WTC11 (cell line): ENCODE results near the gene APOLD1. TPM values are rescaled to one million over a fixed set of nuclear protein-coding genes. Genes with fewer than 3 reads are reported as not detected.
A peak's percentile ranks its signal among the peaks of the same experiment; 100 is the strongest.

Experiments used
- ATAC-seq: fragments of 200-7000 bp; cut with Tn5 transposase; 2 replicates; pipeline ENCODE4 v1.10.0; 2021; ENCODE audit warnings: mild to moderate bottlenecking, moderate library complexity
- Bru-seq: library from RNA; stranded (reverse); fragments of 400-500 nt; gene quantifications from one replicate; lab custom pipeline; 2021; lab: Mats Ljungman, UMichigan
- CTCF ChIA-PET: fragments of 300-600 bp; sonication (Branson Sonifier 250); formaldehyde crosslinking; loops from one replicate; lab custom pipeline; 2021; ENCODE audit warnings: antibody characterized with exemption; lab: Charles Lee
- POLR2A ChIA-PET: fragments of 350-600 bp; sonication (Branson Sonifier 250); formaldehyde crosslinking; loops from one replicate; lab custom pipeline; 2021; ENCODE audit warnings: antibody characterized with exemption; lab: Charles Lee
- DNase-seq: peaks from one replicate; pipeline ENCODE4 v3.0.0; 2021; ENCODE audit warnings: low spot score
- H3K27ac Mint-ChIP-seq: 2 replicates; pipeline ENCODE4 v1.8.0; 2021; ENCODE audit warnings: mixed read lengths
- H3K27me3 Mint-ChIP-seq: 2 replicates; pipeline ENCODE4 v1.8.0; 2021; ENCODE audit warnings: low read depth, mild to moderate bottlenecking, moderate library complexity, mixed read lengths
- H3K36me3 Mint-ChIP-seq: 2 replicates; pipeline ENCODE4 v1.8.0; 2021; ENCODE audit warnings: mixed read lengths
- H3K4me1 Mint-ChIP-seq: 2 replicates; pipeline ENCODE4 v1.8.0; 2022; ENCODE audit warnings: mixed read lengths
- H3K4me3 Mint-ChIP-seq: 2 replicates; pipeline ENCODE4 v1.8.0; 2021; ENCODE audit warnings: mild to moderate bottlenecking, moderate library complexity, mixed read lengths
- H3K9me3 Mint-ChIP-seq: 2 replicates; pipeline ENCODE4 v1.8.0; 2021; ENCODE audit warnings: mixed read lengths
- E2F4 ChIP-seq: sonication (generic); formaldehyde crosslinking; IDR thresholded peaks from 2 replicates; pipeline ENCODE4 v1.8.1; 2022; ENCODE audit warnings: low read depth, mild to moderate bottlenecking, moderate library complexity, missing genetic modification reagents, borderline replicate concordance
- FOXK1 ChIP-seq: sonication (generic); formaldehyde crosslinking; IDR thresholded peaks from 2 replicates; pipeline ENCODE4 v1.8.0; 2022; ENCODE audit warnings: mild to moderate bottlenecking, moderate library complexity, missing genetic modification reagents
- FOXP1 ChIP-seq: sonication (generic); formaldehyde crosslinking; IDR thresholded peaks from 2 replicates; pipeline ENCODE4 v1.8.0; 2022; ENCODE audit warnings: missing genetic modification reagents, mild to moderate bottlenecking, moderate library complexity, borderline replicate concordance
- GABPB1 ChIP-seq: sonication (generic); formaldehyde crosslinking; IDR thresholded peaks from 2 replicates; pipeline ENCODE4 v1.8.1; 2023; ENCODE audit warnings: mild to moderate bottlenecking, missing genetic modification reagents
- HMGXB4 ChIP-seq: sonication (generic); formaldehyde crosslinking; IDR thresholded peaks from 2 replicates; pipeline ENCODE4 v1.8.1; 2023; ENCODE audit warnings: mild to moderate bottlenecking, moderate library complexity, missing genetic modification reagents
- IRF1 ChIP-seq: sonication (generic); formaldehyde crosslinking; IDR thresholded peaks from 2 replicates; pipeline ENCODE4 v1.8.0; 2023; ENCODE audit warnings: missing genetic modification reagents
- IRF2 ChIP-seq: sonication (generic); formaldehyde crosslinking; IDR thresholded peaks from 2 replicates; pipeline ENCODE4 v1.8.0; 2022; ENCODE audit warnings: low read depth, missing genetic modification reagents, borderline replicate concordance
- MAX ChIP-seq: sonication (generic); formaldehyde crosslinking; IDR thresholded peaks from 2 replicates; pipeline ENCODE4 v1.8.0; 2022; ENCODE audit warnings: mild to moderate bottlenecking, missing genetic modification reagents
- TEAD4 ChIP-seq: sonication (generic); formaldehyde crosslinking; IDR thresholded peaks from 2 replicates; pipeline ENCODE4 v1.8.0; 2022; ENCODE audit warnings: mild to moderate bottlenecking, missing genetic modification reagents
- ZNF532 ChIP-seq: fragments of 250-450 bp; sonication (Bioruptor Pico); IDR thresholded peaks from 2 replicates; pipeline ENCODE4 v1.9.0; 2021; ENCODE audit warnings: mild to moderate bottlenecking, borderline replicate concordance
- ZNF671 ChIP-seq: fragments of 250-450 bp; sonication (Bioruptor Pico); IDR thresholded peaks from 2 replicates; pipeline ENCODE4 v1.8.0; 2021; ENCODE audit warnings: mild to moderate bottlenecking
- long read RNA-seq, 3 experiments: library from RNA in 1 of 3; library from capped mRNA in 1 of 3; library from polyadenylated mRNA in 1 of 3; unstranded in 2 of 3; stranded (forward) in 1 of 3; transcript quantifications; one replicate each; pipeline ENCODE4 v2.0.0, GENCODE V29; 2021
- total RNA-seq: library from RNA; stranded (reverse); gene quantifications from 3 replicates; pipeline ENCODE4 v1.2.3, GENCODE V29; 2021

Gene APOLD1
- total RNA-seq = 0.44 to 1.1 TPM (median 0.62 TPM) in 3 replicates
- Bru-seq, nascent RNA = percentile 41 among the genes with signal in this experiment
- long read RNA-seq, experiment 1, partial matches to known transcripts = 4 of 20 reads
- long read RNA-seq, experiment 1, other reads (novel, unspliced or antisense) = 16 of 20 reads
- long read RNA-seq, experiment 2, partial matches to known transcripts = 5 of 13 reads
- long read RNA-seq, experiment 2, other reads (novel, unspliced or antisense) = 8 of 13 reads
- long read RNA-seq, experiment 3, partial matches to known transcripts = 5 of 14 reads
- long read RNA-seq, experiment 3, other reads (novel, unspliced or antisense) = 9 of 14 reads

GRCh38 chr12:12784911-12785814, at the start of gene APOLD1:
APOLD1 (plus strand) TSS chr12:12785659; CDS start chr12:12785692, 33 bp downstream.
- DNase-seq (peak; percentile 22), ATAC-seq (peak; percentile 55)
- 0 out of 2 replicates have a peak, but pooled peaks cover 3% of the 10 kb centered on the region for H3K9me3 Mint-ChIP-seq
- ChIA-PET CTCF (interaction anchor here (1.4 kb wide), 1 partner anchor 48 kb away, joined by 6 read pairs; no protein-coding TSS in a partner anchor), POLR2A (interaction anchor here (1.0 kb wide), 1 partner anchor 59 kb away, joined by 3 read pairs; no protein-coding TSS in a partner anchor)
- H3K4me3 Mint-ChIP-seq = peak within 1 kb of the TSS; percentile 59
- H3K27ac Mint-ChIP-seq = no peak within 1 kb of the TSS
- TF ChIP-seq MAX (CRISPR knock-in tag) (no peak), IRF1 (CRISPR knock-in tag) (no peak), GABPB1 (CRISPR knock-in tag) (no peak), TEAD4 (CRISPR knock-in tag) (0 out of 2 replicates have a peak, but pooled peaks have one; percentile 18), E2F4 (CRISPR knock-in tag) (no peak), ZNF532 (CRISPR knock-in tag) (no peak), IRF2 (no peak), FOXK1 (CRISPR knock-in tag) (0 out of 2 replicates have a peak, but pooled peaks have one; percentile 27), ZNF671 (CRISPR knock-in tag) (no peak), FOXP1 (CRISPR knock-in tag) (no peak), HMGXB4 (CRISPR knock-in tag) (no peak)
- H3K27me3 Mint-ChIP-seq = peaks cover 42% of the 10 kb centered on the region
- H3K4me1 Mint-ChIP-seq = peaks cover 35% of the 10 kb centered on the region
- no peaks in the 10 kb centered on the region for H3K36me3 Mint-ChIP-seq
